ENCODE results near the gene NDOR1. TPM values are rescaled to one million over a fixed set of nuclear protein-coding genes. Genes with fewer than 3 reads are reported as not detected.

NDOR1 gene
- total RNA-seq, 1 donor from 2014 or later = 42.4 TPM

DNA sequence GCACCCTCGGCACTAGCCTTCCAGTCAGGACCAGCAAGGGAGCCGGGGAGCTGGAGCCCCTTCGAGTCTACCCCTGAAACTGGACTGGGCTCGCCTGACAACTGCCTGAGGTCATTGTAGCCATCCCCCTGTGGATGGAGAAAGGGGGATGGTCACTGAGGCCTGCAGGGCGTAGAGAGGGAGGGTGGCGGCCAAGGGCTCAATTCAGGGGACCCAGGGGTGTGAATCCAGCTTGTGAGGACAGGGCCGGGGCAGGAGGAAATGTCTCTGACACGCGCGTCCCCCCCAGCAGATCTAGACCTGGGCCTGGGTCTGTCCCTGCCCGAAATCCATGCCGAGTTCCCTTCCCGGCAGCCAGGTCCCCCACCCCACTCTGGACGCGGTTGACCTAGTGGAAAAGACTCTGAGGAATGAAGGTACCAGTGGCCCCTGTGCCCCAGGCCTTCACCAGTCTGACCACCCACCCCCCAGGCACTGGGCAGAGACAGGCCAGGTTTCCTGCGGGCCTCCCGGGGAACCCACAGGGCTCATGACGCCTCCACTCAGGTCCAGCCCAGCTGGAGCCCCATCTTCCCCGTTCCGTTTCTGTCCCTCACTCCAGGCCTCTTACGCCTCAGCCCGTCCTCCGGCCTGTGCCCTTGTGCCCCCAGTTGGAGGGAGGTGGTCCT, 26.0 kb downstream of the NDOR1 start:
- intact Hi-C loops (cut with micrococcal nuclease) = no loop called here
- DNase-seq (ENCODE audit: low spot score) = no peak
- H3K4me1 Mint-ChIP-seq (ENCODE audit: low read depth) = peaks cover 5% of the 10 kb centered on the region
- H3K9me3 Mint-ChIP-seq = no peaks in the 10 kb centered on the region
- no peak overlapping the region for H3K27ac Mint-ChIP-seq
- no peaks in the 10 kb centered on the region for H3K36me3 Mint-ChIP-seq (ENCODE audit: low read depth)
- H3K27me3 Mint-ChIP-seq (ENCODE audit: insufficient read depth) = peaks cover 5% of the 10 kb centered on the region
- H3K4me3 Mint-ChIP-seq = no peak overlapping the region

DNA sequence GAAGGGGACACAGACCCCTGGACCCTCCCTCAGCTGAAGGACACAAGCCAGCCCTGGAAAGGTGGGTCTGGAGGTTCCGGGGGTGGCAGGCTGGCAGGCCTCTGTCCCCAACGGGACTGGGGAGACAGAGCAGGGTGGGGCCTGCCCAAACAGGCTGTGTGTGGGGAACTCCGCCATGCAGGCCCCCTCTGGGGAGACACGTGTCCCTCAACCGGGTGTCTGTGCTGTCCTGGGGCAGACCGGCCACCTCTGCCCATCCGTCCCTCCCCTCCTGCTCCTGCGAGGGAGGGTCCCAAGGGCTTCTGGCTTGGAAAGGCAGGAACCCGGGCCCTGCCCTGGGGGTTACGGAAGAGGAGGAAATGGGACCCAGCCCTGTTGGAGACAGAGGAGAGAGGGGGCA, 26.6 kb downstream of the NDOR1 start:
- H3K4me1 Mint-ChIP-seq (ENCODE audit: low read depth) = peaks cover 5% of the 10 kb centered on the region
- DNase-seq (ENCODE audit: low spot score) = no peak
- no peak overlapping the region for H3K4me3 Mint-ChIP-seq
- no peaks in the 10 kb centered on the region for H3K9me3 Mint-ChIP-seq
- no peaks in the 10 kb centered on the region for H3K36me3 Mint-ChIP-seq (ENCODE audit: low read depth)
- intact Hi-C loops (cut with micrococcal nuclease) = no loop called here
- H3K27ac Mint-ChIP-seq = no peak overlapping the region
- peaks cover 5% of the 10 kb centered on the region for H3K27me3 Mint-ChIP-seq (ENCODE audit: insufficient read depth)

DNA sequence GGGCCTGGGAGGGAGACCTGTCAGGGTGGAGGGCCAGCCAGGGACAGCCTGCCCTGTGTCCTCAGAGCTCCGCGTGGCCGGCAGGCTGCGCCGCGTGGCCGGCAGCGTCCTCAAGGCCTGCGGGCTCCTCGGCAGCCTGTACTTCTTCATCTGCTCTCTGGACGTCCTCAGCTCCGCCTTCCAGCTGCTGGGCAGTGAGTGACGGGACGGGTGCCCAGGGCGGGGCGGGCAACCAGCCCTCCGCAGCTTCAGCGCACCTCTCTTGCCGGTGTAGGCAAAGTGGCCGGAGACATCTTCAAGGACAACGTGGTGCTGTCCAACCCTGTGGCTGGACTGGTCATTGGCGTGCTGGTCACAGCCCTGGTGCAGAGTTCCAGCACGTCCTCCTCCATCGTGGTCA, 27.0 kb downstream of the NDOR1 start:
- Mint-ChIP-seq H3K27me3 (ENCODE audit: insufficient read depth) (peaks cover 5% of the 10 kb centered on the region), H3K36me3 (ENCODE audit: low read depth) (no peaks in the 10 kb centered on the region), H3K9me3 (no peaks in the 10 kb centered on the region), H3K4me1 (ENCODE audit: low read depth) (peaks cover 3% of the 10 kb centered on the region), H3K4me3 (no peak overlapping the region), H3K27ac (no peak overlapping the region)
- DNase-seq (ENCODE audit: low spot score) = no peak
- intact Hi-C loops (cut with micrococcal nuclease) = no loop called here

DNA sequence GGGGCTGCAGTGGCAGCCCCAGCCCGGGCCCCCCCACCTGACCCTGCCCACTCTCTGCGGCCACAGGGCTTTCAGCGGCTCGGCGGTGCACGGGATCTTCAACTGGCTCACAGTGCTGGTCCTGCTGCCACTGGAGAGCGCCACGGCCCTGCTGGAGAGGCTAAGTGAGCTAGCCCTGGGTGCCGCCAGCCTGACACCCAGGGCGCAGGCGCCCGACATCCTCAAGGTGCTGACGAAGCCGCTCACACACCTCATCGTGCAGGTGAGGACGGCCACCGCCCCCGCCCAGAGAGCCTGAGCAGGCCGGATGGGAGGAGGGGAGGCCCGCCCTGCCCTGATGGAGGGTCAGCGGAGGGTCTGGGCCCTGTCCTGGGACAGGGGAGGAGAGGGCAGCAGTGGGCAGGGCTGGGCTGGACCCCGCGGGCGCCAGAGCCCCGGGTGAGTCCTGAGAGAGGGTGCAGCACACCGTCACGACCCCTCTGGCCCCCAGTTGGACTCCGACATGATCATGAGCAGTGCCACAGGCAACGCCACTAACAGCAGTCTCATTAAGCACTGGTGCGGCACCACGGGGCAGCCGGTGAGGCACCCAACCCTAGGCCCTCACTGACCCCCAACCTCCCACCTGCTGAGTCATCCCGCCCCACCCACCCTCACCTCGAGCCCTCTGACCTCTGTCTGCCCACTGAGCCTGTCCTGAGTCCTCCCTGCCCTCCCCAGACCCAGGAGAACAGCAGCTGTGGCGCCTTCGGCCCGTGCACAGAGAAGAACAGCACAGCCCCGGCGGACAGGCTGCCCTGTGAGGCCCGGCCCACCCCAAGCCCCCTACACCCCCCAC, 27.9 kb downstream of the NDOR1 start:
- DNase-seq (ENCODE audit: low spot score) = no peak
- Mint-ChIP-seq H3K9me3 (no peaks in the 10 kb centered on the region), H3K4me3 (no peak overlapping the region), H3K27ac (no peak overlapping the region), H3K4me1 (ENCODE audit: low read depth) (no peaks in the 10 kb centered on the region), H3K27me3 (ENCODE audit: insufficient read depth) (peaks cover 5% of the 10 kb centered on the region), H3K36me3 (ENCODE audit: low read depth) (no peaks in the 10 kb centered on the region)
- intact Hi-C loops (cut with micrococcal nuclease) = no loop called here

DNA sequence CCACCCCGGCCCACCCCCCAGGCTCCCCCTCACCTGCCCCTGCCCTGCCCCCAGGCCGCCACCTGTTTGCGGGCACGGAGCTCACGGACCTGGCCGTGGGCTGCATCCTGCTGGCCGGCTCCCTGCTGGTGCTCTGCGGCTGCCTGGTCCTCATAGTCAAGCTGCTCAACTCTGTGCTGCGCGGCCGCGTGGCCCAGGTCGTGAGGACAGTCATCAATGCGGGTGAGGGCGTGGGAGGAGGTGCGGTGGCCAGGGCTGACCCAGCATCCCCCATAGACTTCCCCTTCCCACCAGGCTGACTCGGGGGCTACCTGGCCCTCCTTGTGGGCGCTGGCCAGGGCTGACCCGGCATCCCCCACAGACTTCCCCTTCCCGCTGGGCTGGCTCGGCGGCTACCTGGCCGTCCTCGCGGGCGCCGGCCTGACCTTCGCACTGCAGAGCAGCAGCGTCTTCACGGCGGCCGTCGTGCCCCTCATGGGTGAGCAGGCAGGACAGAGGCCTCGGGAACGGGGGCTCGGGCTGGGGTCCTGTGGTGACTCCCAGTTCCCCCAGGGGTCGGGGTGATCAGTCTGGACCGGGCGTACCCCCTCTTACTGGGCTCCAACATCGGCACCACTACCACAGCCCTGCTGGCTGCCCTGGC, 28.7 kb downstream of the NDOR1 start:
- H3K27ac Mint-ChIP-seq = no peak overlapping the region
- peaks cover 2% of the 10 kb centered on the region for H3K36me3 Mint-ChIP-seq (ENCODE audit: low read depth)
- H3K27me3 Mint-ChIP-seq (ENCODE audit: insufficient read depth) = peaks cover 5% of the 10 kb centered on the region
- H3K9me3 Mint-ChIP-seq = no peaks in the 10 kb centered on the region
- no peak for DNase-seq (ENCODE audit: low spot score)
- no peaks in the 10 kb centered on the region for H3K4me1 Mint-ChIP-seq (ENCODE audit: low read depth)
- no peak overlapping the region for H3K4me3 Mint-ChIP-seq
- intact Hi-C loops (cut with micrococcal nuclease) = no loop called here

DNA sequence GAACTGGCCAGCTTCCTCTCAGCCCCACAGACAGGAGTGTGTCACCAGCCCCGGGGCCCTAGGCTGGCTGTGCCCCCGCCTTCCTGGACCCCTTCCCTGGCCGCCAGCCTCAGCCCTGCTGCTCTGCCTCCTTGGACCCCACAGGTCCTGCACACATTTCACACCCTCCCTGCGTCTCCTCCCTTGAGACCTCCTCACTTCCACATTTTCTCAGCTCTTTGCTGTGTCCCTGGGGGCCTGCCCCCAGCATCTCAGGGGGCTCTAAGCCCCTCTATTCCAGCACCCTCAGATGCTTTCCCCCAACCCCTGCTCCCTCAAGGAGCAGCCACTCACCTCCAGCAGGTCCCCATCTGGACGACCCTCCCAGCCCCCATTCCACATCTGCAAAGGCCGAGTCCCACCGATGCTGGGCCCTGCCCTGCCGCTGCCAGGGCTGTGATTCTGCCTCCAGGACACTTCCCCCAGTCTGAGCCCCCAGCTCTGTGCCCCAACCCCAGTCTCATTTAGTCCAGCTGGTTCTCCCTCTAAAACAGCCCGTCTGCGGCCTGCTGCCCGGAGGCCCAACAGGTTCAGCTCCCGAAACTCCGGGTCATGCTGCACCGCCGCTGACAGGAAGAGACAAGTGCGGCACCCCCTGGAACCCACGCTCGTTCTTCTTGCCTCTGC, 29.4 kb downstream of the NDOR1 start:
- H3K27me3 Mint-ChIP-seq (ENCODE audit: insufficient read depth) = peaks cover 5% of the 10 kb centered on the region
- H3K4me1 Mint-ChIP-seq (ENCODE audit: low read depth) = no peaks in the 10 kb centered on the region

DNA sequence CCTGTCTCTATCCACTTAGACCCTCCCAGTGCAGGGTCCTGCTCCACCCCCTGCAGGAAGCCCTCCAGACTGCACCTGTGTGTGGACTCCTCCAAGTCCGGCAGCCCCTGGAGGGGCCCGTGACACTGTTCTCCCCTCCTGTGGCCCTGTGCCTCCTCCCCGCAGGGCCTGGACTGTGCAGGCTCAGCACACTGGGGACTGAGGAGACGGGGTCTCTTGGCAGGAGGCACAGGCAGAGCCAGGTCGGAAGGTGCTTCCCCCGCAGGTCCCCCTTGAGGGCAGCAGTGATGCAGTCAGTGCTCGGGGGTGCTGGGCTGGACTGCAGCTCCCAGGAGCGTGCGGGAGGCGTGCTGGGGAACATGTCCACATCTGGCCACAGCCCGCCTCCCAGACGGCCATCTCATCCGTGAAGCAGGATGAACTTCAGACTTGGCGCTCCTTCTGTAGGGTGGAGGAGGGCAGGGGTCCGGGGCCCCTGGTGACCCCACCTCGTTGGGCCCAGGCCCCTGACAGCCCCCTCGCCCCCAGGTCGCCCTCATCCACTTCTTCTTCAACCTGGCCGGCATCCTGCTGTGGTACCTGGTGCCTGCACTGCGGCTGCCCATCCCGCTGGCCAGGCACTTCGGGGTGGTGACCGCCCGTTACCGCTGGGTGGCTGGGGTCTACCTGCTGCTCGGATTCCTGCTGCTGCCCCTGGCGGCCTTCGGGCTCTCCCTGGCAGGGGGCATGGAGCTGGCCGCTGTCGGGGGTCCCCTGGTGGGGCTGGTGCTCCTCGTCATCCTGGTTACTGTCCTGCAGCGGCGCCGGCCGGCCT, 30.1 kb downstream of the NDOR1 start:
- Mint-ChIP-seq H3K4me3 (no peak overlapping the region), H3K27ac (no peak overlapping the region), H3K9me3 (no peaks in the 10 kb centered on the region), H3K4me1 (ENCODE audit: low read depth) (no peaks in the 10 kb centered on the region), H3K27me3 (ENCODE audit: insufficient read depth) (peaks cover 5% of the 10 kb centered on the region), H3K36me3 (ENCODE audit: low read depth) (peaks cover 2% of the 10 kb centered on the region)
- intact Hi-C loops (cut with micrococcal nuclease) = loop anchor here (1.0 kb wide), 4 partner anchors 8 to 117 kb away; partner anchors contain the start of genes NELFB and RNF224
- no peak for DNase-seq (ENCODE audit: low spot score)

More for the DNA sequence above, 29.4 kb downstream of the NDOR1 start:
- peaks cover 2% of the 10 kb centered on the region for H3K36me3 Mint-ChIP-seq (ENCODE audit: low read depth)
- no peak overlapping the region for H3K27ac Mint-ChIP-seq
- no peak for DNase-seq (ENCODE audit: low spot score)
- intact Hi-C loops (cut with micrococcal nuclease) = no loop called here
- H3K4me3 Mint-ChIP-seq = no peak overlapping the region
- H3K9me3 Mint-ChIP-seq = no peaks in the 10 kb centered on the region

DNA sequence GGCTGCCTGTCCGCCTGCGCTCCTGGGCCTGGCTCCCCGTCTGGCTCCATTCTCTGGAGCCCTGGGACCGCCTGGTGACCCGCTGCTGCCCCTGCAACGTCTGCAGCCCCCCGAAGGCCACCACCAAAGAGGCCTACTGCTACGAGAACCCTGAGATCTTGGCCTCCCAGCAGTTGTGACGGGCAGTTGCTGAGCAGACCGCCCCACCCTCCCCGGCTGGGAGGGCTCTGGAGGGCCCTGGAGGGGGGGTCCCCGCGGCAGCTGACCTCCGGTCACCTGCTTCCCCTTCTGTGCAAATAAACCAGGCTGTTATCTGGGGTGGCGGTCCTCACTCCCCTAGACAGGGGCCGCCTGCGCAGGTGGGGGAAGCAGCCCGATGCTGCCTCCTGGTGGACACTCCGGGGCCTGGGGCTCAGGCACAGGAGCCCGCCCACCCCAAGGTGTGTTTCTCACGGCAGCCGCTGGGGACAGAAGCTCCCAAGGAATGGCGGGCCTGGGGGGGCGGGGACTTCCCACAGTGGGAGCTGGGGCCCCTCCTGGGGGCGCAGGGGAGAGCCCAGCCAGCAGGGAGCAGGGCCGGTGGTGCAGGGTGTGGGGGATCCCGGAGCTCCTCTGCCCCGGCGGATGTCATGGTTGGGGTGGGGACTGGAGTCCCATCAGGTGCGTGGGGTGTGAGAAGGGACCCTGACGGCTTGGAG, 30.9 kb downstream of the NDOR1 start:
- Mint-ChIP-seq H3K36me3 (ENCODE audit: low read depth) (peaks cover 4% of the 10 kb centered on the region), H3K4me3 (no peak overlapping the region), H3K27me3 (ENCODE audit: insufficient read depth) (peaks cover 5% of the 10 kb centered on the region), H3K9me3 (no peaks in the 10 kb centered on the region), H3K27ac (no peak overlapping the region), H3K4me1 (ENCODE audit: low read depth) (no peaks in the 10 kb centered on the region)
- peak; percentile 83 for DNase-seq (ENCODE audit: low spot score)
- intact Hi-C loops (cut with micrococcal nuclease) = loop anchor here (1.0 kb wide), 4 partner anchors 9 to 118 kb away; partner anchors contain the start of genes NELFB and RNF224

DNA sequence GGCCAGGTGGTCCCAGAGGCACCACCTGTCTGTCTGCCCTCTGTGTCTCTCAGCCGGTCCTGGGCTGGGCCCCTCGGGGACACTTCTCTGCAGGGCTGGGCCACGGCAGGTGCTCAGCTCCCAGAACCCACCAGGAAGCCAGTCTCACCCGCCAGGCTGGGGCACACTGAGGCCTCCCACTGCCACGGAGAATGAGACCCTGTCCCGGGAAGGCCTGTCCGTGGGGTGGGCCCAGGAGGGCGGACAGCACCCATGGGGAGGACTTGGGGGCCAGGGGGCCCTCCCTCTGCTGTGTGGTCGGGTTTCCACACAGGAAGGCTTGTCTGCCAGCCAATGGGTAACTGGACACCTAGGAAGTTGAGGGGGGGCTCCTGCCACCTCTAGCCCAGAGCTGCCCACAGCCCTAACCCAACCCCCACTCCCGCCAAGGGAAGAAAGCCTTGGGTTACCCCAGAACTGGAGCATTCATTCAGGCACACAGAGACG, 31.5 kb downstream of the NDOR1 start:
- H3K4me3 Mint-ChIP-seq = no peak overlapping the region
- intact Hi-C loops (cut with micrococcal nuclease) = loop anchor here (1.0 kb wide), 4 partner anchors 10 to 119 kb away; partner anchors contain the start of genes NELFB and RNF224

DNA sequence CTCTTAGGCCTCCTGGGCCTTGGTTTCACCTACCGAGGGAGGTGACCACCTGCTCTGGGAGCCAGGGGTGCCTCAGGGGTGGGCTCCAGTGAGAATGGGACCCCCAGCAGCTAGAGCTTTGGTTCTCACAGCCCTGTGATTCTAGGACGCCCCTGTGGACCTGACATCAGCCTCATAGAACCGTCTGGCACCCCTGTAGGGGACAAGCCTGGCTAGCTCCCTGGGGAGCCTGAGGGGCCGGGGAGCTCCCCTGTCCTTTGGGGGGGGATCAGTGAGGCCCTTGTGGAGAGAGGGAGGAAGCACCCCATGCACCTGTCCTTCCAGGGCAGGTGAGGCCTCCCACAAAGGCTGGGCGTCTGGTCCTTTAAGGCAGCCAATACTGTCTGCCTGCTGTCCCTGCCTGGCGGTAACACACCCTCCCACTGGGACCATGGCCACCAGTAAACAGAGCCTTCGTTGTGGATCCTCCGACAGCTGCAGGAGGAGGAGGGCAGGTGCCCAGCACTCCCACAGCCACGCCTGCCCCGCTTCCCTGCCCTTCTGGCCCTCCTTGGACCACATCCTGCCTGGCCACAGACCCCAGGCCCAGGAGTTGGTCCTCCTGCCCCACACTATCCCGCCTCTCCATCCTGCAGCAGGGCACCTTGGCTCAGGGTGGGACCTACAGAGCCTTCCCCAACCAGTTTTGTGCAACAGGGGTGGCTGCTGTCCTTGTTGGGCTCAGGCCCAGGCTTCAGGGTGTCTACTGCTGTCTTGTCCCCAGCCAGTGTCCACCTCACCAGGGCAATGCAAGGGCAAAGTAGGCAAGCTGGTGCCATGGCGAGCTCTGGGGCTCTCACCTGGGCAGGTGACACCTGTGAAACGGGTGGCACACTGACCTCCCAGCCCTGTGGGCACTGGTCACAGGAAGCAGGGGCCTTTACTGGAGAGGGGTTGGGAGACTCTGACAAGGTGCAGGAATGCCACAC, 32.5 kb downstream of the NDOR1 start:
- no peaks in the 10 kb centered on the region for H3K9me3 Mint-ChIP-seq
- peaks cover 5% of the 10 kb centered on the region for H3K27me3 Mint-ChIP-seq (ENCODE audit: insufficient read depth)
- intact Hi-C loops (cut with micrococcal nuclease) = no loop called here
- H3K4me3 Mint-ChIP-seq = no peak overlapping the region
- no peak for DNase-seq (ENCODE audit: low spot score)
- no peak overlapping the region for H3K27ac Mint-ChIP-seq
- peaks cover 14% of the 10 kb centered on the region for H3K36me3 Mint-ChIP-seq (ENCODE audit: low read depth)
- H3K4me1 Mint-ChIP-seq (ENCODE audit: low read depth) = peaks cover 9% of the 10 kb centered on the region

More for the DNA sequence above, 31.5 kb downstream of the NDOR1 start:
- Mint-ChIP-seq H3K36me3 (ENCODE audit: low read depth) (peaks cover 4% of the 10 kb centered on the region), H3K27me3 (ENCODE audit: insufficient read depth) (peaks cover 5% of the 10 kb centered on the region), H3K9me3 (no peaks in the 10 kb centered on the region), H3K4me1 (ENCODE audit: low read depth) (no peaks in the 10 kb centered on the region), H3K27ac (no peak overlapping the region)
- no peak for DNase-seq (ENCODE audit: low spot score)

Data from activated T-helper 1 cell treated with anti-CD3 and anti-CD28 coated beads, Interleukin-12 subunit alpha, Interleukin-12 subunit beta, Interleukin-2, Interleukin-4 antibody, amounts not matched to agents 30 ng/mL and 10 ng/mL and 1 ng/mL, durations not matched to agents 14 hours and 24 hours and 36 hours (primary cell).